HG03064 (cell line): ENCODE results near the gene OTOR.

ENCODE experiments used
- ATAC-seq: cut with Tn5 transposase; IDR thresholded peaks from one replicate; pipeline ENCODE4 v1.9.1; 2021; ENCODE audit warnings: low read depth; ENCODE audit not compliant: unreplicated experiment

Gene OTOR

GRCh38 chr20:16747291-16747811 is 807 bp upstream of the OTOR start:
- ATAC-seq = no peak

DNA sequence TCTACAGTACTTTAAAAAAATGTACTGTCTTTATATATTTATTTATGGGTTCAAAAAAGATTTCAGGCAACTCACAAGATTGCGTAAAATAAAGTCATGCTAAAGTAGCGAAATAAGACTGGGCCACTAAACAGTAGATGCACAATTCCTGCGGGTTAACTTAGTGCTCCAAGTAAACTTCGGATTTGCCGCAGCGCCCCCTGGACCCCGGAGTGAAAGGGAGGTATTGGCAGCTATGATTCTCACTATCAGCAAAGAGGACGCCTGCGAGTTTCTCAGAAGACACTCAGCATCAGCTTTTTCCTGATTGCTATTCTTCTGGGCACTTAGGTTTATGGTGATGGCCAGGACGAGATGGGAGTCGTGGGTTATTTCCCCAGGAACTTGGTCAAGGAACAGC is 1.4 kb downstream of the OTOR start:
- ATAC-seq = no peak

DNA sequence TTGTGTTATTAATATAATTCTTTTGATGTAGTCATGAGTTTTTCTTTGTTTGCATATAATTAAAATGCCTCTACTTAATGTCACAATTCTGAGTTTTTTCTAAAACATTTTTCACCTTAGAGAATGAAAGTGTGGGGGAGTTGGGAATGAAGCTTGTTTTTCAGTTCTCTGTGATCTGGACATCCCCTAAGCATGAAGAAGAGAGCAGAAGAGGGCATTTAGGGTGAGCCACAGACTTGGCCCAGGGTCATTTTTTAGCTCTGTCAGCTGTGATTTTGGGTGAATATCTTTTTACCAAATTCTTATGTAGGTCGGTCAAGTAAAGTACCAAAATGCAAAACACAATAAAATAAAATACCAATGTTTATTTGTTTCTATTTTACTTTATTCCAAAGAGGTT is 3.9 kb downstream of the OTOR start:
- ATAC-seq = no peak

DNA sequence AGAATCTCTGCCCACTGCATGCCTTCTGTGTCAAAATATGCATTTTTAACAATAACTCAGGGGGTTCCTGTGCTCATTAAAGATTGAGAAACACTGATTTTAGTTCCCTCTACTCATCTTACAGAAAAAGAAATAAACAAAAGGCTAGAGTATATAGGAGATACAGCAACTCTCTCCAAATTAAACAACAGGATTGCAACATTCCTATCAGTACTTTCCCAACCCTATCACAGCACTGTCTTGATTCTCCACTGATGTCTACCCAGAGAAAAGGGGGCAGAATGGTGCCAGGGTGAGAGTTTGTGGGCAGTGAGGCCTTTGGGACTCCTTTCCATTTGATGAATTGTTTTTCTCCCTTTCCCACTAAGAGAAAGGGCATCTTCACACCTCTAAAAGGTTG is 4.7 kb downstream of the OTOR start:
- no peak for ATAC-seq

DNA sequence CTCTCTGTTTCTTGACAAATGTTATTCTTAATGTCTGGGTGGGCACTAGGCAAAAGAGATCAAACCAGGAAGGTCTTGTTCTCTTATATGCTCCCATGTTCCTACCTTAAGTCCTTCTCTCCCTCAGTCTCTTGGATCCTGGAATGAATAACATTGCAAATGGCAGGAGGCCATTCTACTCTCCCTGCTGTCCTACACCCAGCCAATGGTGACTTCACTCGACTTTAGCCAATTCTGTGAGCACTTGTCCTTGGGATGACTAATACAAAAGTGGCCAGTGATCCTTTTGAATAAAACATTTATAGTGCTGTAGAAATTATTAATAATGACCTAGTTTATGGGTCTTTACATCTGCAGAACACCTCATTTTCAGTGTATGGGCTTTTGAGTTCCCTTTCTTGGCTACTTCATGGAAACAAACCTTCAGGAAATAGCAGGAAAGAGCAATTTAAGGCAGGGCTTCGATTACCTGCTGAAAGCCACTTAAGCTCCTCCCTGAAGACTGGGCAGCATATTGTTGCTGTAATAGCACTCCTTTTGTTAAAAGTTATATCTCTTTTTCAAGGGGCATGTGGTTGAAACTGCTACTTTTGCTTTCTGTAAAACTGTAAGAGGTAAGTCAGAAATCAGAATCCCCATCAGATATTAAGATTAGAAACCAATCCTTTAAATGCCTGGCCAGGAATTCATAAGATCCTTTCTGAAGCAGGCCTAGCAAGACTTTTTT is 10.5 kb downstream of the OTOR start:
- ATAC-seq = no peak

DNA sequence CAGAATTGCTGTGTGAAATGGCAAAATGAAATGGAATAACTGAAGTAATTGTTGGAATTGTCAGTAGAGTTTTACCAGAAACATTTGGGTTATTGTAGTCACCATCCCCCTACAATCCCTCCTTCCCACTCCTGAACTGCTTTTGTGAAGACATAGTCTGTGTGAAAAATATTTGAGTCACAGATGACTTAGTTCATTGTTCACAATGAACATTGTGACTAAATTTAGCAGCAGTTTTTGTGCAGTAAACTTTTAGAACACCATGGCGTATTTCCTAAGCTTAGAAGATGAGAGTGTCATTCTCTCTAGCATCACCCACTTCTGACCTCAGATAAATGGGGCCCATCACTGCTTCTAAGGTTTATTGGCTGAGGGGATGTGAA is 11.0 kb downstream of the OTOR start:
- ATAC-seq = no peak

DNA sequence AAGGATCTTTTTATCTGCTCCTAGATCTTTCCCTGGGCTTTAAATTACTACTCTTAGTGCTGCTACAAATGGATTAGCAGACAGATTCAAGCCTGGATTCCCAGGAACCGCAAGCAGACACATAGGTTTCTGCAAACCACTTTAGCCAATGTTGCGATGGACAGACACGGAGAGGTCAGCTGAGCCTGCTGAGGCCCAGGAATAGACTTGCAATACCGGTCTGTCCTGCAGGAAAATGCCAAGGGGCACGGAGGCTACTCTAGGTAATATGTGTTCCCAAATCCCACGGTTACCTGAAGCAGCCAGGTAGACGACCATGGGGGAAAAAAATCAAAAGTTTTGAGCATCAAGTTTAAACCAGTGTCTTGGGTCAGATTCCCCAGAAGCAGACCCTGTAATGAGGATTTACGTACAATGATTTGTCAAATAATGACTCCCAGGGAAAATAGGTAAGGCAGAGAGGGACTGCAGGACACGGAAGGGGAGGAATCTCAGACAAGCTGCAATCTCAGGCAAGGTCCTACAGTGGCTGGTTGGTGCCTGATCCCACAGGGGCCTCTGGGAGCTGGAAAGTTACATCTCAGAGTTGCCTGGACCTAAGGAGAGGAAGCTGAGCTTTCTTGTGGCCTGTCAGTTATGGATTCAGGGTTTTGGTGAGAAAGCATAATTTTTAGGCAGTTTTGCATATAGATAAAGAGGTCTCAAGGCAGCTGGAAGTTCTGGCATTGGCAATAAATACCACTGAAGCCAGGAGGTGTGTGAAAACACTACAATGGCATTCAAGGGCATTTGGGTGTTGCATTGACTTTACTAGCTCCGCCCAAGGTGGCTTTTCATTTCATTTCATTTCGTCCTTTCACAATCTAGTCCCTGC is 12.5 kb downstream of the OTOR start:
- ATAC-seq = no peak

DNA sequence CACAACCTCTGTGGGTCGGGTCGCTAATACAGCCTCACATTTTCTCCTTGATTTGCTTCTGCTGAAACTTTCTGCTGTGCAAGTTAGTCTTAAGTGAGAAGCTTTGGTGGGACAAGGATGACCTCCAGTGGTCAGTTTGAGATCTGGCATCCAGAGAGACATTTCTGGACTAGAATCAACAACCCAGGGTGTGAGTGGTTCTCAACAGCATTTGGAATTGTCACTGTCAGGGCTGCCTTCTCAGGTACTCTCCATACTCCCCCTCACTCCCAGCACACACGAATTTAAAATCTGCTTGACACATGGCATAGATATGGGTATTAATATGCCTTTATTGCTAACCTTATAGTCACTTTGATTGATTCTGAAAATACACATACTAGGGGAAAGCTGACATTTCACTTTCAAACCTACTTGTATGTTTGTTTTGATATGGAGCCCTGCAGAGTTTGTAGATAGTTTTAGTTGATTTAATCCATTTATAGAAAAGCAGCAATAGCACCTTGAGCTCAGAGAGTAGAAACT is 13.2 kb downstream of the OTOR start:
- ATAC-seq = no peak

DNA sequence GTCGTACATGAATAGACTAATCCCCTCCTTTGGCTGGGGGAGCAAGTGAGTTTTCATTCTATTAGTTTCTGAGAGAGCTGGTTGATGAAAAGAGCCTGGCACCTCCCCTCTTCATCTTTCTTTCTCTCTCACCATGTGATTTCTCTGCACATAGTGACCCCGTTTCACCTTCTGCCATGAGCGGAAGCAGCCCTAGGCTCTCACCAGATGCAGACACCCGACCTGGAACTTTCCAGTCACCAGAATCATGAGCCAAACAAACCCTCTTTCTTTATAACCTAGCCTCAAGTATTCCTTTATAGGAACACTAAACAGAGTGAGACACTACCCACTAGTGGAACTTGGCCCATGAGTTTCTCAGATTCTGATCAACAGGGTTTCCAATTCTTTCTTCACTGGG is 16.4 kb downstream of the OTOR start:
- no peak for ATAC-seq

GRCh38 chr20:16771213-16771612 is 23.1 kb downstream of the OTOR start:
- no peak for ATAC-seq

DNA sequence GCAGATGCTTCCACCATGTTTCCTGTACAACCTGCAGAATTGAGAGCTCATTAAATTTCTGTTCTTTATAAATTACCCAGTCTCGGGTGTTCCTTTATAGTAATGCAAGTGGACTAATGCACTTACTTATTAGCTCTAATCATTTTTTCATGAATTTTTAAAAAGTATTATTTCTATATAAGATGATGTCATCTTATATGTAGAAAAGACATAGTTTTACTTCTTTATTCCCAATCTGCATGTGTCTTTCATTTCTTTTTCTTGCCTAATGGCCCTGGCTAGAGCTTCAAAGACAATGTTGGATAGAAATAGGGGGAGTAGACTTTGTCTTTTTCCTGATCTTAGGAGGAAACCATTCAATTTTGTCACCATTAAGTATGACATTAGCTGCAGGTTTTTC is 27.8 kb downstream of the OTOR start:
- ATAC-seq = no peak

- no peak for ATAC-seq
Measured at GRCh38 chr20:16777126-16777525, 29.0 kb downstream of the OTOR start.

GRCh38 chr20:16778159-16778558 is 30.0 kb downstream of the OTOR start:
- no peak for ATAC-seq

DNA sequence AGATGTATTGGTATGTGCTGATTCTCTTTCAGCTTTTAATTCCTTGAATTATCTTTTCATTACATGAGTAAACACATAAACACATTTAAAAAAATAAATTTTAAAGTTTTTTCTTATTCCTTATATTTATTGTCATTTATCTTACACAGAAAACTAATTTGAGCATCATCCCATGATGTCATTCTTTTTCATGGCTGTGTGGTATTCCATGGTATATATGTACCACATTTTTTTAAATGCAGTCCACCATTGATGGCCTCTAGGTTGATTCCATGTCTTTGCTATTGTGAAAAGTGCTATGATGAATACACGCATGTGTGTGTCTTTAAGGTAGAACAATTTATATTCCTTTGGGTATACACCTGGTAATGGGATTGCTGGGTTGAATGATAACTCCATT is 33.3 kb downstream of the OTOR start:
- no peak for ATAC-seq

DNA sequence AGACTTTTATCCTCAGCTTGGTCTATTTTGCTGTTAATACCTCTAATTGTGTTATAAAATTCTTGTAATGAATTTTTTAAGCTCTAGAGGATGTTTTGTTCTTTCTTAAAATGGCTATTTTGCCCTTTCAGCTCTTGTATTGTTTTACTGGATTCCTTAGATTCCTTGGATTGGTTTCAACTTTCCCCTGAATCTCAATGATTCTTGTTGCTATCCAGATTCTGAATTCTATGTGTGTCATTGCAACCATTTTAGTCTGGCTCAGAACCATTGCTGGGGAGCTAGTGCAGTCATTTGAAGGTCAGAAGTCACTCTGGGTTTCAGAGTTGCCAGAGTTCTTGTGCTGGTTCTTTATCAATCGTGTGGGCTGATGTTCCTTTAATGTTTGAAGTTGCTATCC is 37.1 kb downstream of the OTOR start:
- no peak for ATAC-seq
